Dedifferentiated amniotic fluid mesenchymal stem cell (primary cell): ENCODE data around the gene BLNK.

Experiments used
- DNase-seq: peaks from one replicate; pipeline ENCODE4 v3.0.0-alpha.2; 2016; ENCODE audit errors: extremely low spot score

Gene BLNK

DNA sequence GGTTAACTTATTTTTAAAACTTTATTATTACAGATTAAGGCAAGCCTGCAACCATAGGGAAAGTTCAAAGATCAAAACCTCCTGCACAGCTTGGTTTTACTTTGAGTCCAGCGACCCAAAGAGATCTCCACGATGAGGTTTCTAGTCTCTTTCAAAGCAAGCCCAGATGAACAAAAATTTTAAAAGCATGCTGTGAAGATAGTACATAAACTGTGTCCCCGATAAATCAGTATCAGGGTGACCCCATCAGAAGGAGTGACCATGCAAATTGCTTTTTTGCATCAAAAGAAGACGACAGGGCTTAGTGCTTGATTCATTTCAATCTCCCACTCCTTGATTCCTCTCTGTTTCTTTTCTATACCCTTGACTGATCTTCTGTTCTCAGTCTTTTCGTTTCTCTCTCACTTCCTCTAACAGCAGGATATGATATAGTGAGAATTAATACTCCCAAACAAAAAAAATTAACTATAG, 16.8 kb upstream of the BLNK start:
- no peak for DNase-seq

DNA sequence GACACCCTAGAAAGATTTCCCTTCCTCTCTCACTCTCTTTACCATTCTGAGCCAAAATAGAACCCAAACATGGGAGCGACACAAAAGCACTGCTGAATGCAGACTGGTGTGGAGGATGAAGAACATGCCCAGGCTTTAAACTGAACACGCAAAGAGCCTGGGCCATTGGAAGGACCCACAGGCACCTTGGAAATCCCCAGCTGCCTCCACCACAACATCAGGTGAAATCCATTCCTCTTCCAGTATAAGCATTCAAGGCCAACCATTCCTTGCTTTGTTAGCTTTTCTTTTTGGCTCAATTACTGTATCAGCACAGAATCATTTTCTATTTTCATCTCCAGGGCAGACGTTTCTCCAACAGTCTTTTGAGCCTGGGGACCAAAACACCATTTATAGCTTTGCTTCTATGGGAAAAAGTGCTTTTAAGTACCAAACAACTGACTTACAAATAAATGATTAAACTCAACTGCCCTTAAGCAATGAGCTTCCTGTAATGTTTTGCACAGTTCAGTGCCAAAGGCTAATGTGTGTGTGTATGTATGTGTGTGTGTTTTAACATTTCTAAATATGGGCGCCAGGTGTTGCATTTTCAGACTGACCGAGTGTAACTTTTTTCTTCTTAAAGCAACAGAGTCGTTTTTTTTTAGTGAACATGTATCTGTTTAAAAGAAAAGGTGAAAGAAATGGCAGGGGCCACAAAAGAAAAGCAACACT, 16.2 kb upstream of the BLNK start:
- no peak for DNase-seq

DNA sequence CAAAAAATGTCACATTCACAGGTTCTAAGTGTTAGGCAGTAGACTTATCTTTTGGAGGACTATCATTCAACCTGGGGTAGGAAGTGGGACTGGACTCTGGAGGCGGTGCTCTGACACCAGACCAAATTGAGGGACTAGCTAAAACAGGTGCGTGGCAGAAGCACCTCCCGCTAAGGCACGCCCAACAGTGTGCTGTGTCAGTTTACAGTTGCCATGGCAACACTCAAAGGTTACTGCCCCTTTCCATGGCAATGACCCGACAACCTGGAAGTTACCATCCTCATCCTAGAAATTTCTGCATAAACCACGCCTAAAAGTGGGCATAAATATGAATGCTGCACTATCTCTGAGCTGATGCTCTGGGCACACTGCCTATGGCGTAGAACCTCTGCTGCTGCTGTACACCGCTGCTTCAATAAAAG, 14.0 kb upstream of the BLNK start:
- no peak for DNase-seq

GRCh38 chr10:96283756-96284155, 12.4 kb upstream of the BLNK start:
- no peak for DNase-seq

- DNase-seq, result no peak
Observed at GRCh38 chr10:96283351-96283750, 12.0 kb upstream of the BLNK start.

DNA sequence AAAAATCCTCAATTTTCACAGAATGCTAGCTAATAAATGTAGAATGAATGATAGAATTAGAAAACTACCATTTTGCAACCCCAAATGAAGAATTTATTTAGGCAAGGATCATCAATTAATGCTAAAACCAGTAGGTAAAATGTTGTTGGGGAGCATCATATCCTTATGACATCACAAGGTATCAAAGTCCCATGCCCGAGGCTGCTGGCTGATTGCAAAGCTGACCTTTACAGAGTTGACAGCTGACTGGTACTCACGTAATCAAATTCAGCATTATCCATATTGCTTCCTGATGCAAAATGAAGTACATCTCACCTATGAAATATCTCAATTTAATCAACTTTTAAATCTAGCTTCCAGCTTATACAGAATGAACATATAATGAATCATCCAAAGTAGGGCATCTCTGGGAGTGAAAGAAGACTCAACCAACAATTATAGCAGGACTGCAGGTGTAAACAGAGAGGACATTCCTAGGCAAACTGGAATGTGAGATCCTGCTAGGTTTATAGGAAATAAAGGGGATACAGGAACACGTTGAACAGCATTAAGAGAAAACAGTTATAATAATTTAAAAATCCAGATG, 10.2 kb upstream of the BLNK start:
- no peak for DNase-seq

DNA sequence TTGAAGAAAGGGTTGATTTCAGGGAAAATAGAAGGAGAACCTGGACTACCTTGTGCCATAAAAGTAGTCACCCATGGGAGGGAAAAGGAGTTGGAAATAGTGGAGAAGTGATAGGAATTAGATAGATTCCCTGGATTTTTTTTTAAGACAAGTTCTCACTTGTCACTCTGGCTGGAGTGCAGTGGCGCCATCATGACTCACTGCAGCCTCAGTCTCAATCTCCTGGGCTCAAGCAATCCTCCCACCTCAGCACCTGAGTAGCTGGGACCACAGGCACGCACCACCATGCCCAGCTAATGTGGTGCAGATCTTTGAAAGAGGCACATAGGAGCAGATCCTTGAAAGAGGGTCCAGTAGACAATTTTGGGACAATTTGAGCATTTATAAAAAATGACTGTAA, 9.5 kb upstream of the BLNK start:
- DNase-seq, result no peak

GRCh38 chr10:96279191-96279641, 7.8 kb upstream of the BLNK start:
- no peak for DNase-seq

DNA sequence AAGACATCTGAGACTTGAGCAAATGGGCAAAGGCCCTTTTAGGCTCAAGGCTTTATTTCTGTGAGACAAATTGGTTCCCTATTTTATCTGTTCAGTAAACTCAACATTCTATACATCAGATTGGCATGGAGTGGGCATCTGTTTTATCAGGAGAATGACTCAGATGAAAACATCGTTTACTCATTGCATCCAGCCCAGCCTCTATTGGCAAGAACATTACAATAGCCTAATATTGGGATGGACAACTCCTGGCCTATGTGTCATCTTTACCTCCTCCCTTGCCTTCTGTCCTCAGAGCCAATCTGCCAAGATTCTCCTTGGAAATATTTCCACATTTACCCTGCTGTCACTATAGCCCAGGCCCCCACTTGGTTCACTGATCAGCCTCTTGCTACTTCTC, 5.5 kb upstream of the BLNK start:
- DNase-seq, result no peak

- DNase-seq, result no peak
Observed at GRCh38 chr10:96276426-96276825, 5.1 kb upstream of the BLNK start.

DNA sequence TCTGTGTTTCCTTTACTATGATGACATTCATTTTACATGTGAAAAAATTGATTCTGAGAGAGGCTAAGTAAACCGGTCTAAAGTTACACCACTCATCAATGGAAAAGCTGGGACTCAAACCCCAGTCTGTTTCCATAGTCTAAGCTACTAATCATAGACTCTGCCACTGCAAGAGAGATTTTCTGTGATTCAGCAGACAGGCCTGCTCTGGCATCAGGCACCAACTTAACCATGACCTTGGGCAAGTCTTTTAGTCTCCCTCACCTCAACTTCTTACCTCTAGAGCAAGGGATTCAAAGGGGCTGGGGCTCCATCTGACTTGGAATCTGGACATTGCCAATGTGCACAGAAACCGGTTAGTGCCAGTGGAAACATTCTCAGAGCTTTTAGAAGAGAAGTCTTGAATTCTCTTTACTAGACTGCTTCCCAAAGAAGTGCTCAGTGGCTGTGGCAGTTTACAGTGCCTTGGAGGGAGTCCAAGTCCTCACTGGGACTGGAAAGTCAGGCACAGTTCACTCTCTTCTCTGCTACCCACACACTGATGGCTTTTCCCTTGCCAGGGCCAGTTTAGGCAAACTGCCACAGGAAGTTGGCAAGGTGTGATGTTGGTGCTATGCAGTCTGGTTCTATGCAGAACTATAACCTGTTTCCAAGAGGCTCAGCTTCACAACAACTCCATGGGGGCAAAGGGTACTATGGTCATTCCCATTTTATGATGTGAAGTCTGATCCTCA, 4.5 kb upstream of the BLNK start:
- no peak for DNase-seq

GRCh38 chr10:96272316-96273280, 1.2 kb upstream of the BLNK start:
- DNase-seq, result no peak

GRCh38 chr10:96270571-96270970, 798 bp downstream of the BLNK start:
- DNase-seq, result no peak

DNA sequence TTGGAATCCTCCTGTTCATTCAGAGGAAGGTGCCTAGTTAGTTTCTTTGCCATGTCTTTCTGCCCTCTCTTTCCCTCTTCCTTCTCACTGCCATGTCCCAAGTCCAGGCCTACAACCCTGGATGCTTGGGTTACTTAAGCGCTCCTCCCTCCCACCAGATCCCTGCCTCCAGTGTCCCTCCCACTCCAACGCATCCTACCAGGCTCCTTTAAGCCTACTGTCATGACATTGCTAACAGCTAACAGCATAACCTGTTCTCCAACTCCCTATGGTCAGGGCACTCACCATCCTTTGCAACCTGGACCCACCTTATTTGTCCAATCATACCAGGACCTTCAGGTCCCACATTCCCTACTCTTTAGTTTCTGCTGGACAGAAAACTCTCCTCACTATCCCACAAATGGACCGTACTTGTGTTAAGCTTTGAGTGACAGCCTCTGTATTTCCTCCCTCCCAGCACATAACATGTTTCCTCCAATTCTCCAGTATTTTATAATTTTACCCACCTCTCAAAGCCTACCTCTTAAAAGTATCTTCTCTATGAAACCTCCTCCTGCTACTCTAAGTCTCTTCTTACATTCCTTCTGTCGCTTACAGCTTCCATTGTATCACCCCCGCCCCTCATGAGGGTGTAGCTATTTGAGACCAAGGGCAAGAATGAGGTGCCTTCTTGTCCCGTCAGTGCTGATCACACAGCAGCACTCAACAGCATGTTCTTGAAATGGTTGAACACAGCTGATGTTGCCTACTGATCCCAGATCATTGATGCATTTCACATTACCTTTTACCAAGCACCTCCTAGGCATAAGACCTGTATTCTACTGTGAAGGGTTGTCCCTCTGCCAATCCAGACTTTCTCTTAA, 1.7 kb downstream of the BLNK start:
- no peak for DNase-seq

DNA sequence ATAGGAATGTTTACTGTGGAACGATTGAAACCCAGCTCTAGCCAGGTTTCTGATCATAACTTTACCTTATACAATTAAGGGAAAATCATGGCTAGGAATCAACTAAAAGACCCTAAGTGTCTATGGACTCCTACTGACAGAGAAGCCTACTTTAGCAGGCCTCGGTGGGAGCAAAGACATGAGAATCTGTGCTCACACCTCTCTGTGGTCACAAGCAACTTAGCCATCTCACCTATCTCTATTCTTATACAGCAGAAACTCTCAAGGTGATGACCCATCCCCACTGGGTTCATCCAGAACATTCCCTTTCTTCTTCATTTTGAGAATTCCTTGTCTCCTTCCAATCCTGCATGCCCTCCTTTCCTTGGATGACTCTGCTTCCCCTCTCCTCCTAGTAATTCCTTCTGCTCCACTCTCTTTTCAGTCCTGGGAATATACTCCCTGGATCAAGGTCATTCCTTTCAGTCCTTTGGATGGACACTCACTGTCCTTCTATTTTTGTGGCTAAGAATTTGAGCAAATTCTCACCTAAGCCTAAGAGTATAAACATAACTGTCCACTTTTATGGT, 2.9 kb downstream of the BLNK start:
- DNase-seq, result no peak

GRCh38 chr10:96267234-96267705, 4.1 kb downstream of the BLNK start:
- no peak for DNase-seq

- DNase-seq, result no peak
Observed at GRCh38 chr10:96266118-96266770, 5.1 kb downstream of the BLNK start.

GRCh38 chr10:96264938-96265337, 6.4 kb downstream of the BLNK start:
- DNase-seq, result no peak

- no peak for DNase-seq
Observed at GRCh38 chr10:96263669-96264068, 7.7 kb downstream of the BLNK start.

GRCh38 chr10:96263176-96263575, 8.2 kb downstream of the BLNK start:
- no peak for DNase-seq
